Measurements from ENCODE around the gene FAM25C.
"Not testable (repeated sequence)": the region's sequence is repeated elsewhere in the genome, so short reads cannot be mapped to it uniquely, and the experiment has no call there.

FAM25C gene

DNA sequence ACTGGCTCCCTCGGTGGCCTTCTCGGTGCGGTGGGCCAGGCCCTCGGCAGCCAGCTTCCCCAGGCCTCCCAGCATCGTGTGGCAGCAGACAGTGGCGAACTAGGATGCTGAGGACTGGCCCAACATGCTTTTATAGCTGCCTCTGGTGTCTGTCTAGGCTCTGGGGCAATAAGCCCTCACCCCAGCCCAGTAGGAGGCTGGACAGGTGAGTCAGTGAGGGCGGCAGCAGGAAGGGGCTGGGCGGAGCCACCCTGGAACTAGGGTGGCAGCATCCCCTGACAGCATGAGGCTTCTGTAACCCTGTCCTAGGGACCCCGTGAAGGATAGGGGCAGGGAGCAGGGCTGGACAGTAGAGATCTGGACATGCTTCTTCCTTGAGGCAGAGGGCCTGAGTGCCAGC is at the start of gene FAM25C:
Gene FAM25C, minus strand, starts transcription at position 101 of the 400 bp plus-strand sequence. Its CDS starts 26 bp downstream, at position 75.
- DNase-seq (ENCODE audit: low read depth): not testable (repeated sequence)

DNA sequence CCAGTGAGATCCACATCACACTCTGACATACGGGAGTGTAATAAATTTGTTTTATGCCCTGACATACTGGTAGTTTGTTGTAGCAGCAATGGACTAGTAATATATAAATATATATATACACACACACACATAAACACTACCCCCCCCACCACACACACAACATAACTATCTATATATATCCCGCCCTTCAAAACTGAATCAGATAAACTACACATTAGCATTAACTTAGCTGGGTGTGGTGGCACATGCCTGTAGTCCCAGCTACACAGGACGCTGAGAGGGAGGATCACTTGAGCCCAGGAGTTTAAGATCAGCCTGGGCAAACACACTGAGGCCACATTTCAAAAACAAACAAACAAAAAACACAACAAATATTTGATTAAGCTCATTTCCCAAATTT is 45.0 kb upstream of the FAM25C start:
- DNase-seq (ENCODE audit: low read depth): not testable (repeated sequence)

DNA sequence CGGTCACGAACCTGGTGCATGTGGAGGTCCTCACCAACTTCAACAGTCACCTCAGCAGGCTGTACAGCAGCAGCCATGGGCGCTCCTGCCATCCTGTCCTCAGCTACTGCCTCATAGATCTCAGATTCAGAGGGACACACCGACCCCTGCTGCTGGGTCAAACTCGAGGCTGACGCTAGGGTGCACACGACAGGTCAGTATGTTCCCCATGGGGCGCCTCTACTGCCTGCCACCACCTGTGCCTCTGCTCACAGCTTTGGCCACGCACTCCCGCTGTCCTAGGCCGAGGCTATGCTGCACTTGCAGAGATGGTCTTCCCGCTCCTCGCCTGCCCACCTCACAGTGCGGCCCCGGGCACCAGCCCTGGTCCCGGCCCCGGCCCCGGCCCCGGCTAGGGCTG is 31.8 kb upstream of the FAM25C start:
- not testable (repeated sequence) for DNase-seq (ENCODE audit: low read depth)

DNA sequence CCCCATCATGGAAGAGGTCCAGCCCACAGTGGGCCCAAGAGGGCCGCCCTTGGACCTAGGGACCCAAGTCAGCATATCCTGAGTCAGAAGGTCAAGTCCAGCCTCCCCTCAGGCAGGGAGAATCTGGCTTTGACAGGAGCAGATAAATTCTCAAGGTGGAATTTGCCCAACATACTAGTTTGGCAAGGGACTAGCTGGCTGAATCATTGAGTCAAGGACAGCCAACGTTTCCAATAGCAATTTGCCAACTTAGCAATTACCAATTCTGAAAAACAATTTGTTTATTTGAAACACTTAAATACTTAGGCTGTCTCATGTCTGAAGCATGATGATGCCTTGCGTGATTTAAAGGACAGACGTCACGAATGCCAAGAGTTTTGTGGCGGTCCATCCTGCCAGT is 2.7 kb upstream of the FAM25C start:
- DNase-seq (ENCODE audit: low read depth): not testable (repeated sequence)

DNA sequence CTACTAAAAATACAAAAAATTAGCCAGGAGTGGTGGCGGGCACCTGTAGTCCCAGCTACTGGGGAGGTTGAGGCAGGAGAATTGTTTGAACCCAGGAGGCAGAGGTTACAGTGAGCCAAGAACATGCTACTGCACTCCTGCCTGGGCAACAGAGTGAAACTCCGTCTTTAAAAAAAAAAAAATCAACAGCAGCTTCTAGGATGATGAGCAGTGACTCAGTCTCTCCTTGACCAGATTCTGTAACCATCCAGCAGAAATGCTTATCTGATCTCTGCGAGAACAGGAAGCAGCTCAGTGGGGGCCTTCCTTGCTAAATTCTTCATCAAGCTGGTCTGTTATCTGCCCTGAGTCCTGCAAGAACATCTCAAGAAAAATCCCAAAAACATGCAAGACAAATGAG is 5.5 kb downstream of the FAM25C start:
- DNase-seq (ENCODE audit: low read depth): not testable (repeated sequence)

DNA sequence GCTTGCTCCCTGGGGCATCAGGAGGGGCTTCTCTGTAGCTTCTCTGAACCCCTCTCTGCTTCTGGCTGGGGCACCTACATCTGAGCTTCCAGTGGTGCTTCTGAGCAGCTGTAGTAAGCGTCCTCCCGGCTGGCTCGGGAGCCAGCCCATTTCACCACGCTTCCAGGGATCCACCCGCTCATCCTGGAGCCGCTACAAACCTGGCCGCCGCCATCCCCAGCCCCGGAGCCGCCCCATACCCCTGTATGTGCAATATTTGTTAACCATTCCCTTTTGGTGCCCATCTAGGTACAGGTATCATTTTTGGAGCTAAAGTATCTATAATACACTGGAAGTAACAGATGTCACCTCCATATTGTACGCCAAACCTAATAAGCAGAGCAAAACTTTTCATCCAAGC is 7.0 kb downstream of the FAM25C start:
- DNase-seq (ENCODE audit: low read depth): not testable (repeated sequence)

DNA sequence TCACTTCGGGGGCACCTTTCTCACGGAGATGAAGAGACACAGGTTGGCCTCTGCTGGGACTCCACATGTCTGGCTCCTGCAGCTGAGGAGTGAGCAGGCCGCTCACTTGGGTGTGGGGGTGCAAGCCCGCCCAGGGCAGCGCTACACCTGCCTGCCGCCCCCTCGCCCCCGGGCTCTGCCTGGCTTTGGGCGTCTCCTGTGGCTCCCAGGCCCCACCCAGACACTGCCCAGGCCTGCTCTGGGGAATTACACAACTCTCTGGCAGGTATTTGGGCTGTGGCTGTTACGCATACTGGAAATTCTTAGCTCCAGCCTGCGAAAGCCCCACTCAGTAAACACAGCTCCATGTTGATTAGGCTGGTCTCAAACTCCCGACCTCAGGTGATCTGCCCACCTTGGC is 7.9 kb downstream of the FAM25C start:
- not testable (repeated sequence) for DNase-seq (ENCODE audit: low read depth)

DNA sequence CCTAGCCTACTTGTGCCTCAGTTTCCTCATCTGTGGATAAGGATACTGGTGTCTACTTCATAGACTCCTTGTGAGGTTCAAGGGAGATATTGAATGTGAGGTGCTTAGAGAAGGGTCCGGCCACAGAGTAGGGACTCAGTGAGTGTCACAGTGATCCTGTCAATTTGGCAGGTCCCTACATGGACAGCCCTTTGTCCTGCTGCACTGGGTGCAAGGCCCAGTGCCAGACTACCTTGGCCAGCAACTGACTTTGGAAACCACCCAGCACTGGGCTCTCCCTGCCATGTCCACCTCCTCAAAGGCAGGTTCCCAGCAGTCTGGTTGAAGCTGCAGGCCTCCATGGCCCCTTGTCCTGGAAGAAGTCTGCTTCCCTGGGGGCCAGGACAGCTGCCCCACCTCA is 9.5 kb downstream of the FAM25C start:
- not testable (repeated sequence) for DNase-seq (ENCODE audit: low read depth)

DNA sequence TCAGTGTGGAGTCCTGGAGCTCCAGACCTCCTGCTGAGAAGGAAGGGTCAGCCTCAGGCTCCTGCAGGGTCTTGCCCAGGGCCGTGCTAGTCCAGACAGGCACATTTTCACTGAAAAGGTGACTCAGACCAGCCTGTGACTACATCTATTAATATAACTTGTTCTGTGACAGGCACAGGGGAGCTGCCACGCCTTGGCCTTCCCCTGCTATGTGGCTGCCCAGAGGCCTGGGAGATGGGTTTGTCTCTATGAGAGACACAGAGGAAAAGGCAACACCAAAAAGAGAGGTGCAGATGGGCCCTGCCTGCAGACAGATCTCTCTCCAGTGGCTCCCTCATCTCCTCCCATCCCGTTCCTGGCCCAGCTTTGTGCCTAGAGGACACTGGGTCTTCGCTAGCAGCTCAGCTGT is 10.0 kb downstream of the FAM25C start:
- DNase-seq (ENCODE audit: low read depth): not testable (repeated sequence)

DNA sequence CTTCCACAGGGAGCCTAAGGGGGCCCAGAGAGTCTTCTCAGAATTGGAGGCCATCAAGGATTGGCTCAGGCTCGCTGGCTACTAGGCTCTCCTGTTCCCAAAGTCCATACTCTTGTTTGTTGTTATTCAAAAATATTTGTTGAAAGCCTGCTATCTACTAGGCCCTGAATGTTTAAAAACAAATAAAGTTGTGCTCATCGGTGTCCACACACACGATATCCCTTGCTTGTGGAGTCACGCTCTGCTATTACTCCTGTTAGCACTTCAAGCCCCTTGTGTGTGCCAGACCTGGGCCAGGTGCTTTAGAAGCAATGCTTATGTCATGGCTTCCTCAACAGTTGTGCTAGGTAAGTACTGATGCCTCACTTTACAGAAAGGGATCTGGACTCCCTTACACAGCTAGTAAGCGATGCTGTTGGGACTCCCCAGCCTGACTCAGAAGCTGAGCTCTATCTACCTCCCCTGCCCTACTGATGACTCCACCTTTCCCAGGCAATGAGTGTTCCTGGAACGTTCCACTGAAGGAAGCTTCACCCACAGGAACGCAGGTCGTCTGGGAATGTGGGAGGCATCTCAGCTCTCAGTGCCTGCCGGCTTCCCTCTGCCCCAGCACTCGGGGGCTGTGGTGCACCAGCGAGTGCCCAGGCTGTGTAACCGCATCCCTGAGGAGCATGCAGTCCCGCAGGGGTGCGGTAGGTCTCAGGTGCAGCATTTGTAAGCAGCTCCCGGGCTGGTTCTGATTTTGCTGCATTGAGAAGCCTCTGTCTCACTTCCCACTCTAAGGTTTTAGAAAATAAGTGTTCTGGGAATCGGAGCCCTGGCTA is 10.7 kb downstream of the FAM25C start:
- not testable (repeated sequence) for DNase-seq (ENCODE audit: low read depth)

DNA sequence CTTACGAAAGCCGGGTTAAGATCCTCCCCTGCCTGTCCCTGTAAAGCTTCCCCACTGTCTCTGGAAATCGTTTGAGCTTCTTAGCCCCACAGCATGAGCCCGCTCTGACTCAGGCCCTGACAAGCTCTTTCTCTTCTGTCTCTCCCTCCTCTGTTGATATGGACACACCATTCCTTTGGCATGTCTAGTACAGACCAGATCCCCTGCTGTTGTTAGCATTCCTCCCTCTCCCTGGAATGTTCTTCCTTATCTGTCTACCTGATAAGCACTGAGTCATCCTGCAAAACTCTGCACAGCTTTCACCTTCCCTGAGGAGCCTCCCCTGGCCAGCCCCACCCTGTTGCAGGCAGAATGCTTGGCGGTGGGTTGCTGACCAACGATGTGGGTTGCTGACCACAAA is 11.6 kb downstream of the FAM25C start:
- DNase-seq (ENCODE audit: low read depth): not testable (repeated sequence)

DNA sequence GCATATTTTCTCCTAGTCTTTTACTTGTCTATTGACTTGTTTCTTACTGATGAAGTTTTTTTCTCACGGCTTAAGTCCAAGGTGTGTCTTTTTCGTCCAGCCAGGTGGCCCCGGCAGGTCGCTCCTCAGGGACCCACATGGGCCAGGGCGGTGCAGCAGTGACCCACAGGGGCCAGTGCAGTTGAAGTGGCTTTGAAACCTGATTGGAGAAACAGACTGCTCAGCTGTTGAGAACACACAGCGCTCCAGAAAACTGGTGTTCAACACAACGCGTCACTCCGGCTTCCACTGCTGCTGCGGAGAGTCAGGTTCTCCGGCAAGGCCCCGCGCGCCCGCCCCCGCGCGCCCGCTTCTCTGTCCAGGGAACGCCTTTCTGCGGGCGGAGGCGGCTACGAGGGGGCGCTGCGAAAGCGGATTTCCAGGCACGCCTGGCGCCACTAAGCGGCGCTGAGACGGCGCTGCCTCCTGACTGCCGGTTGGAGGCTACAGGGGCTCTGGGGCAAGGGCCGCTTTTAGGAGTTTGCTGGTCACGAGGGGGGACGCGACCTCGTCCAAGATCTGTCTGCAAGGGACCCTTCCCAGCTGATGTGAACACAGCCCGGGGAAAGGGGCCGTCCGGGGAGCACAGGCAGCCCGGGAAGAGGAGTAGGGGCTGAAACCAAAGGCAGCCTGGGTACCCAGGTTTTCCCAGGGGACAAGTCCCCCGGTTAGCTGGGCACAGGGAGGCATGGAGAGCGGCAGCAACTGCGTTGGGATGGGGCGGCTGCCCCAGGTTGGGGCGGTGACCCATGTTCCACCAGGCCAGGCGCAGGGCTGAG is 13.0 kb downstream of the FAM25C start:
- DNase-seq (ENCODE audit: low read depth): not testable (repeated sequence)

DNA sequence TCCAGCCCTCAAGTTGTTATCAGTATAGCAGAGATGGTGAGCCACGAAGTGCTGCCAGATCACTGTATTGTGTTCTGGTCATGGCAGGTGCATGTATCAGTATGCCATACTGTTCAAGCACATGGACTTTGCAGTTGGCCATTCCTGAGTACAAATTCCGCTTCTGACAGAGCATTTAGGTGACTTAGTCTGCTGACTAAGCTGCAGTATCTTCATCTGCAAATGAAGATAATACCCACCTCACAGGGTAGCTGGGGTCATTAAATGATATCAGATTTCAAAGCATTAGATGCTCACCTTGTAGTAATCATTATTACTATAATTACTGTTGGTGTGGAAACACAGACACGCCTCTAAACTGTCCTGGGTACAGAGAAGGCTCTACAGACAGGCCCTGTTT is 24.2 kb downstream of the FAM25C start:
- not testable (repeated sequence) for DNase-seq (ENCODE audit: low read depth)

DNA sequence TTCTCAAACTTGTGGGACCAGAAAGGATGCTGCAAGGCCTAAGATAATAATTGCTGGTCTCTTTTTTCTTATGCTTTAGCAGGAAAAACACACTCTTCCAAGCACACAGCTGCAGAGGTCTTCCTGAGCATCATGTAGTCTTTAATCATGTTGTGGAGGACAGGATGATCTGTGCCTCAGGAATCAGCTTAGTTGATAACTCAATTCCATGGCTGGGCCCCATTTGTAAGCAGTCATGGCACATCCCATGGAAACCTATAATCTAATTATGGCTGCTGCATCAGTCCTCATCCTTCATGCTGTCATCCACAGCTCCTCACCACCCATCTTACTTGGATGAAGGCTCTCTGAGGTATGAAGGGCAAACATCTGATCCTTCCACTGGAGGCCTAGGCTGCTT is 26.5 kb downstream of the FAM25C start:
- not testable (repeated sequence) for DNase-seq (ENCODE audit: low read depth)

DNA sequence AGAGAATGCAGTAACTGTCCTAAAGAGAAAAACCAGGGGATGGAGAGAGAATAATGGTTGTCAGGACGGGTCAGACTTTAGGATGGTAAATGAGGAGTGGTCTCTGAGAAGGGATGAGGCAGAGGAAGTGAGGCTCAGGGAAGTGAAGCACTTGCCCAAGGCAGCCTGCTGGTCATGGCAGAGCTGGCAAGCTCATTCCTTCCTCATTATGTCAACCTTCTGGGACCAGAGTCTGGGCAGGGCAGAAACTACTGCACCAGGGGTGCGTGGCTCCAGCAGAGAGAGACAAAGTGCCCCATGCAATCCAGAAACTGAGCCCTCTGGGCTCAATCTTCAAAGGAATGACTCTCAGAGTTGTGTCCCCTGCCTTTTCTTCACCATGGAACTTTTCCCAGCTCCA is 27.5 kb downstream of the FAM25C start:
- not testable (repeated sequence) for DNase-seq (ENCODE audit: low read depth)

DNA sequence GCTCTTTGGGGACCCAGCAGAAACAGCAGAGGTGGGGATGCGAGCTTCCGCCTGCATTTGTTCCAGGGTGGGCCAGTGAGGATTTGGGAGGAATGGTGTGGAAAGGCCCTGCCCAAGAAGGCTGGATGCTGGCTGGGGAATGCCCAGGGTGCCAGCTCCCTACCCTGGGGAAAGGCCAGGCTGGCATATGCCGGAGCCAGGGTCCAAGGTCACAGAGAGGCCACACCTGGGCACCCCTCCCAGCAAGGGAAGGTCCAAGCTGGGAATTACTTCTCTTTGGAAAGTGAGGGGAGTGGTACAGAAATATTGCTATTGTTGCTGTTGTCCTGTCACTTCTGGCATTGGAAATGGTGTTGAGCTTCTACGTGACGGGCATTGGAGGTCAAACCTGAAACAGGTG is 28.0 kb downstream of the FAM25C start:
- not testable (repeated sequence) for DNase-seq (ENCODE audit: low read depth)

DNA sequence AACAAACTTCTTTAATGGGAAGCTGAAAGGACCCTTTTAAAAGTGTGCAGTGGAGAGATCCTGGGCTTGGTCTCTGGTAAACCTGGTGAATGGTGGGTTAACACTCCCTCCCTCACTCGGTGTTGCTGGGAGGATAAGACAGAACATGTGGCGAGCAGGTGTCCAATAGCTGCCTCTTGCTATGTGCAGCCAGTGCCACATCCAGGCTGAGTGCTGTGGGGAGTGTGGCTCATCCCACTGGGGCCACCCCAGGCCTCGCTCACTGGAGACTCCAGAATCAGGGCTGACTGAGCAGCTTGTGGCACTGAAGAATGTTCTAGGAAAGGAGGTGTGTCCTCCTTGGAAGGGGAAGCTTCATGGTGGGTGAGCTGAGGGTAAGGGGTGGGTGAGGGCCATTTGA is 29.5 kb downstream of the FAM25C start:
- not testable (repeated sequence) for DNase-seq (ENCODE audit: low read depth)

DNA sequence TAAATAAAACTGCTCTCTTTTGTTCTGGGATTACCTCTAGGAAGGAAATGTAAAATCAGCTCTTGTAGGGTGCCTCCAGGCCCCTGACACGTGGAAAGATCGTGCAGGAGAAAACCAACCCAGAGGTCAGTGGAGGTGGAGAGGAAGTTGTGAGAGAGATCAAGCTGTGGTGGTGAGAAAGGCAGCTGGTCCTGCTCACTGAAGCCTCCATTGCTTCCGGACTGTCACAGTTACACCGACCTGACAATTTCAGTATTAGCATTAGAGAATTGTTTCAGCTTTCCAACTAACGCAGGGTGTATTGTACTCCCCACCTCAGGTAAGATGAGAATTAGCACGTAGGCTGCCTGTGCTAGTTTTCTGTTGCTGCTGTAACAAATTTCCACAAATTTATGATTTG is 30.6 kb downstream of the FAM25C start:
- DNase-seq (ENCODE audit: low read depth): not testable (repeated sequence)

DNA sequence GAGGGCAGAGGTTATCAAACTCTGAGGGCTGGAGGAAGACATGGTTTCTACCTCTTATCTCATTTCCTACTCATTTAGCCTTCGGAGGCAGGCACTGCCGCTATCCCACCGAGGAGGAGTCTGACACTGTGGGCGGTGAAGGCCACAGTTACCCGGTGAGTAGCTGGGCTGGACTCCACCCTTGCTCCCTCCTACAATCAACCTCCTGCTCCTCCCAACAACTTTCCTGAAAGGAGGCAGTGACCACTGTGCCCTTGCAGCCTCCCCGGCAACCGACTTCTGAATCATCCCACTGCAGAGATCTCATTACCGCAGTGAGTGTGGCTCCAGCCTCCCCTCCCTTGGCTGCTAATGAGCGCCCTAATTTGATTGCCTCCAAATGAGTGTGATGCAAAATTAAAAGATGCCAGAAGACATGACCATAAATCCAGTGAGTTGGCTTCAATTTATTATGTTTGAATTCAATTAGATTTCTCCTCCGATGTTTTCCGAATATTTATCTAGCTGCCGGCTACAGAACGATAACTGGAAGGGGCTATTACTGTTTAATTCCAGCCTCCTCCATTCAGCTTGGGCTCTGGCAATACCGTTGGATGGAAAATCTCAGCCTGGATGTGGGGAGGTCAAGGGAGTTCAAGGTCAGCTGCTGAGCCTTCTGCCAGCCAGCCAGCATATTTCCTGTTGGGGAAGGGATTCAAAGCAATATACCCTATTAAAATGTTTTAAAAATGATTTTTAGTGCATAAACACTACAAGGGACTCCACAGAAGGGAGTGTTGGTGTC is 35.1 kb downstream of the FAM25C start:
- DNase-seq (ENCODE audit: low read depth): not testable (repeated sequence)

DNA sequence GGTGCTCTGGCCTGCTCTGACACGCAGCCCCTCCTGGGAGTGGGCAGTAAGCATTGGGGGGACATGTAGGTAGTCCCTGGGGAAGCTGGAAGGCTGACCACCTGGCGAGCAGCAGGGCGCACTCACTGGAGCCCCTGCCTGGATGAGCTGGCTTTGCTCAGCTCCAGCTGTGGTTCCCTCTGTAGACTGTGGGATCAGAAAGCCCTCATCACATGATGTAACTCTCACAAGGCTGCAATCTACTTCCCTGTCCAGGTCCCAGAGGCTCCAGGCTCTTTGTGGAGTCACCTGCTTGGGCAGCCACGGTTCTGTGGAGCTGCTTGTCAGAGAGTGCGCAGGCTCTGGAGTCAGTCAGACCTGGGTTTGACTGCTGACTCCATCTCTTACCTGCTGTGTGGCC is 36.8 kb downstream of the FAM25C start:
- not testable (repeated sequence) for DNase-seq (ENCODE audit: low read depth)

DNA sequence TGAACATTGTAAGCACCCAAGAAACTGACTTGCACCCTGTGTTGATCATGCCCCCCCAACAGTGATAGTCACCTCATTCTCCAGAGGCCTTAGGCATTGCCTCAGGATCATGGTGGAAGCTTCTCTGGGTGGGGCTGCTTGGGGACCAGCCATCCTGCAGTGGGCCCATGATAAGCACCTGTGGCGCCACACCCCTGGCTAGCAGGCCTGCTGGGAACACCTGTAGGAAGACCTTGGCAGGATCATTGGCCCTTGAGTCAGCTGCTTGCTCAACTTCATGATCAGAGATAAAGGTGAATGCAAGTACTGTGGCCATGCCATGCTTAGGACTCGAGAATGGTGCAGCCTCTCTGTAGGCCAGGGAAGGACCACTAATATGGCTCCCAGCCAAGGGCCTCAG is 38.9 kb downstream of the FAM25C start:
- DNase-seq (ENCODE audit: low read depth): not testable (repeated sequence)

DNA sequence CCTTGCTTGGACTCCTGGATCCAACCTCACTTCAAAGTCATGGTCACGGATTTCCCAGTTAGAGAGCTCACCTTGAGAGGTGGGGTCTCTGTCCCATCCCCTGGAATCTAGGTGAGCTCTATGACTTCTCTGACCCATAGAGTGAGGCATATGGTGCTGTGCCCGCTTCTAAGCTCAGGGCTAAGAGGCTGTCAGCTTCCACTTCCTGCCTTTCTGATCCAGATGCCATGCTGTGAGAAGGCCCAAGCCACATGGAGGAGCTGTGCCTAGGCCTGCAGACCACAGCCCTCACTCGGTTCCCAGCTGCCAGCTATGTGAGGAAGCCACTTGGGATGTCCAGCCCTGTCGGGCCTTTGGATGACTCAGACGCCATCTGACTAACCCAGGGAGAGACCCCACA is 39.9 kb downstream of the FAM25C start:
- not testable (repeated sequence) for DNase-seq (ENCODE audit: low read depth)
